Fibroblast of villous mesenchyme (primary cell): ENCODE results near the gene PODNL1. TPM values are rescaled to one million over a fixed set of nuclear protein-coding genes. Genes with fewer than 3 reads are reported as not detected.

Experiments used
- DNase-seq: peaks from one replicate; pipeline ENCODE4 v3.0.0-alpha.2; 2010; ENCODE audit warnings: low read depth
- H3K4me3 ChIP-seq: 2 replicates; pipeline ENCODE4 v1.5.1; 2011; ENCODE audit warnings: low read depth, mild to moderate bottlenecking, low read length
- CTCF ChIP-seq: IDR thresholded peaks from 2 replicates; pipeline ENCODE4 v1.5.1; 2012; ENCODE audit warnings: low read depth, mild to moderate bottlenecking, low read length; ENCODE audit not compliant: insufficient read depth
- total RNA-seq: library from RNA; depleted of rRNA; stranded (reverse); fragments of >200 nt; gene quantifications from 2 replicates; pipeline ENCODE4 v1.2.3, GENCODE V29; 2012

Gene PODNL1
- total RNA-seq, 1 donor = 2.6 TPM

- no peak for TF ChIP-seq CTCF
- no peak for DNase-seq
Observed at GRCh38 chr19:13934785-13935109, 3.5 kb downstream of the PODNL1 start.

GRCh38 chr19:13932911-13933393 is 5.3 kb downstream of the PODNL1 start:
- TF ChIP-seq CTCF = no peak
- H3K4me3 ChIP-seq = no peak overlapping the region
- no peak for DNase-seq

More at GRCh38 chr19:13934785-13935109, 3.5 kb downstream of the PODNL1 start:
- H3K4me3 ChIP-seq = no peak overlapping the region

DNA sequence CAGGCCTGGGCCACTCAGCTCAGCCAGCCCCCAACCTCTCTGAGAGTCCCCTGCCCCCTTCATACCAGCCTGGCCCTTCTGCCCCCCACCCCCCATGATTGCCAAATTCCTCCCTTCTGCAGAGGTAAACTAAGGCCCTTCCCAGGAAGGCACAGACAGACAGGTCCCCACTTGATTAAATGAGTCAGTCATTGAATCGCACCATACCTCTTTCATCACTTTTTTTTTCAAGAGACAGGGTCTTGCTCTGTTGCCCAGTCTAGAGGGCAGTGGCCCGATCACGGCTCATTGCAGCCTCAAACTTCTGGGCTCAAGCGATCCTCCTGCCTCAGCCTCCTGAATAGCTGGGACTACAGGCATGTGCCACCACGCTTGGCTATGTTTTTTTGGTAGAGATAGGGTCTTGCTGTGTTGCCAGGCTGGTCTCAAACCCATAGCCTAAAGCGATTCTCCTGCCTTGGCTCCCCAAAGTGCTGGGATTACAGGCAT is 6.0 kb downstream of the PODNL1 start:
- no peak for TF ChIP-seq CTCF
- H3K4me3 ChIP-seq = no peak overlapping the region
- no peak for DNase-seq

DNA sequence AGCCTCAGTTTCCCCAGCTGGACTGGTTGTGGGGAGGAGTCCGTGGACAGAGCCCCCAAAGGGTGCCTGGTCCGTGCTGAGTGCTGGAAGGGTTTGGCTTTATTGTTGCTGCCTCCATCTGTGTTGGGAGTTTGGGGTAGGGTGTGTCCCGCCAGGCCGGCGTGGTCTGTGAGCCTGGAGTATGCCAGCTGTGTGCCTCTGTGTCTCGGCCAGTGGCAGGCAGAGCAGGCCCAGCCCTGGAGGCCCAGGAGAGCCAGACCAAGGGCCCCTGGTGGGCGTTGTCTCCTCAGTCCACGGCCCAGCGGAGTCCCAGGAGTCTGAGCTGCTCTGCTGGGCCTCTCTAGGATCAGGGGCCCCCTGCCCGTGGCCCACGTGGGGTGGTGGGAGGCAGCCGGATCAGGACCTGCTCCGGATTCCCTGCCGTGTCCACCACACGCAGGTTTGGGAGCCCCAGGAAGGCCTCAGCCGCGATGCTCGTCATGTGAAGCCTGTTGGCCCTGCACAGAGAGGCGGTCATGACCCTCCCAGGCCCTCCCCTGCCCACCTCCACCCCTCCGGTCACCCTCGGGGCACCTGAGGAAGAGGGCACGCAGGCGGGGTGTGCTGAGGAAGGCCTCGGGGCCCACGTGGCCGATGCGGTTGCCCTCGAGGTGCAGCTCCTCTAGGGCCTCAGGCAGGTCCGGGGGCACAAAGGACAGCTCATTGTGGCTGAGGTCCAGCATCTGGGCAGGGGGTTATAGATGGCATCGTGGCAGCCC is 6.6 kb downstream of the PODNL1 start:
- no peak for TF ChIP-seq CTCF
- DNase-seq = no peak
- no peak overlapping the region for H3K4me3 ChIP-seq

DNA sequence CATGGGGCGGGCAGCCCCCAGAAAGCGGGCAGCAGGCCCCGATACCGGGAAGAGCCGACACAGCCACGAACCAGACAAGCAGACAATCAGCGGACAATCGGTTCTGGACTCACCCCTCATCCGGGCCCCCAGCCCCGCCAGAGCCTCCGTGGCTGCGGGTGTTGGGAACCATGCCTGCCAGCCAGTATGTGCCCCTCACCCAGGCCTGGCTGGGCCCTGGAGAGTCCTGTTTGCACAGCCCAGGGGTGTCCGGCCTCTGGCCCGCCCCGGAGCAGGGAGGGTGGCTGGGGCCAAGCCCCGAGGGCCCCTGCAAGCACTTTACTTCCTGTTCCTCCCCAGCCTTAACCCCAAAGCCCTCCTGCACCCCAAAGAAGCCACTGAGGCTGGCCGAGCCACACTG is 7.8 kb downstream of the PODNL1 start:
- no peak overlapping the region for H3K4me3 ChIP-seq
- no peak for DNase-seq
- no peak for TF ChIP-seq CTCF

DNA sequence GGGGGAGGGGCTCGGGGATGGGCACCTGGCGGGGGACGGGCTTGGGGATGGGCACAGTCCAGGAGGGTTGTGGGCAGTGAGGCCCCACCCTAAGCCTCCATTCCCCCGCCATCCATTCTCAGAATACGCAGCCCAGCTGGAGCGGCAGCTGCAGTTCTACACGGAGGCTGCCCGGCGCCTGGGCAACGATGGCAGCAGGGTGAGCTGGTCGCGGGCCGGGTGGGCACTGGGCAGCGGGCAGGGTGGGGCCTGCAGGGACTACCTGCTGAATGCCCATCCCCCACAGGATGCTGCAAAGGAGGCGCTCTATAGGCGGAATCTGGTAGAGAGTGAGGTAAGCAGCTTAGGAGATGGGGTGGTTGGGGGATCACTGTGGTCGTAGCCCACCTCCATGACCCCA is 8.3 kb downstream of the PODNL1 start:
- no peak for TF ChIP-seq CTCF
- H3K4me3 ChIP-seq = no peak overlapping the region
- DNase-seq = no peak

DNA sequence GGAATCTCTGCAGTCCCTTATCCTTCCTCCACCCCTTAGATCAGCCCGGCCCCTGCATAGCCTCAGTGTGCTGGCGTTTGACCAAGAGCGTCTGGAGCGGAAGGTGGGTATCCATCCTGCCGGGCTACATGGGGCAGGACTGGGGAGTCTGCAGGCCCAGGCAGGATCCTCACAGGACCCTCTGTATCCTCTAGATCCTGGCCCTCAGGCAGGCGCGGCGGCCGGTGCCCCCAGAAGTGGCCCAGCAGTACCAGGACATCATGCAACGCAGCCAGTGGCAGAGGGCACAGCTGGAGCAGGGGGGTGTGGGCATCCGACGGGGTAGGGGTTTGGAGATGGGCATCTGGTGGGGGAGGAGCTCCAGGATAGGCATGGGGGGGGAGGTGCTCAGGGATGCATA is 8.9 kb downstream of the PODNL1 start:
- no peak overlapping the region for H3K4me3 ChIP-seq
- DNase-seq = no peak
- no peak for TF ChIP-seq CTCF
